ENCODE data around the gene USP24.
"Not testable (repeated sequence)": the region's sequence is repeated elsewhere in the genome, so short reads cannot be mapped to it uniquely, and the experiment has no call there.

USP24 gene

GRCh38 chr1:55043726-55044125 lies 171.4 kb downstream of the USP24 start:
- DNase-seq: no peak
- no peak for TF ChIP-seq POLR2A (IDR thresholded peaks at IDR 0.05; ENCODE audit: low read length)
- TF ChIP-seq GATA1 (IDR thresholded peaks at IDR 0.05; ENCODE audit: low read depth, low read length): no peak

GRCh38 chr1:55043011-55043410 lies 172.2 kb downstream of the USP24 start:
- DNase-seq: no peak
- no peak for TF ChIP-seq GATA1 (IDR thresholded peaks at IDR 0.05; ENCODE audit: low read depth, low read length)
- TF ChIP-seq POLR2A (IDR thresholded peaks at IDR 0.05; ENCODE audit: low read length): no peak

GRCh38 chr1:55041613-55042012 lies 173.6 kb downstream of the USP24 start:
- TF ChIP-seq GATA1 (IDR thresholded peaks at IDR 0.05; ENCODE audit: low read depth, low read length): no peak
- TF ChIP-seq POLR2A (IDR thresholded peaks at IDR 0.05; ENCODE audit: low read length): no peak
- no peak for DNase-seq

GRCh38 chr1:55040933-55041494 lies 174.2 kb downstream of the USP24 start:
- TF ChIP-seq POLR2A (IDR thresholded peaks at IDR 0.05; ENCODE audit: low read length) (no peak), GATA1 (IDR thresholded peaks at IDR 0.05; ENCODE audit: low read depth, low read length) (no peak)
- DNase-seq: peak in 1 of 2 experiments; percentile 12

GRCh38 chr1:55040083-55040932 lies 174.9 kb downstream of the USP24 start:
- no peak for DNase-seq
- TF ChIP-seq GATA1 (IDR thresholded peaks at IDR 0.05; ENCODE audit: low read depth, low read length): no peak
- no peak for TF ChIP-seq POLR2A (IDR thresholded peaks at IDR 0.05; ENCODE audit: low read length)

- TF ChIP-seq GATA1 (IDR thresholded peaks at IDR 0.05; ENCODE audit: low read depth, low read length) (no peak), POLR2A (IDR thresholded peaks at IDR 0.05; ENCODE audit: low read length) (peak; percentile 58)
- peak; percentile 38 to 56 for DNase-seq
Measured at GRCh38 chr1:55039342-55040082, 175.7 kb downstream of the USP24 start, which contains the start of gene PCSK9. Gene PCSK9 (plus strand): TSS chr1:55039548. CDS start chr1:55039838, 290 bp downstream.

GRCh38 chr1:55038974-55039341 lies 176.2 kb downstream of the USP24 start:
- TF ChIP-seq POLR2A (IDR thresholded peaks at IDR 0.05; ENCODE audit: low read length) (no peak), GATA1 (IDR thresholded peaks at IDR 0.05; ENCODE audit: low read depth, low read length) (no peak)
- DNase-seq: no peak

GRCh38 chr1:55038552-55038838 lies 176.7 kb downstream of the USP24 start:
- TF ChIP-seq GATA1 (IDR thresholded peaks at IDR 0.05; ENCODE audit: low read depth, low read length) (no peak), POLR2A (IDR thresholded peaks at IDR 0.05; ENCODE audit: low read length) (no peak)
- no peak for DNase-seq

- TF ChIP-seq POLR2A (IDR thresholded peaks at IDR 0.05; ENCODE audit: low read length) (no peak), GATA1 (IDR thresholded peaks at IDR 0.05; ENCODE audit: low read depth, low read length) (no peak)
- no peak for DNase-seq
Measured at GRCh38 chr1:55037733-55038551, 177.2 kb downstream of the USP24 start.

- no peak for DNase-seq
- TF ChIP-seq GATA1 (IDR thresholded peaks at IDR 0.05; ENCODE audit: low read depth, low read length): no peak
- TF ChIP-seq POLR2A (IDR thresholded peaks at IDR 0.05; ENCODE audit: low read length): no peak
Measured at GRCh38 chr1:55035904-55036303, 179.3 kb downstream of the USP24 start.

GRCh38 chr1:55034476-55035133 lies 180.6 kb downstream of the USP24 start:
- no peak for DNase-seq
- TF ChIP-seq POLR2A (IDR thresholded peaks at IDR 0.05; ENCODE audit: low read length) (no peak), GATA1 (IDR thresholded peaks at IDR 0.05; ENCODE audit: low read depth, low read length) (no peak)

- TF ChIP-seq POLR2A (IDR thresholded peaks at IDR 0.05; ENCODE audit: low read length) (no peak), GATA1 (IDR thresholded peaks at IDR 0.05; ENCODE audit: low read depth, low read length) (no peak)
- DNase-seq: no peak
Measured at GRCh38 chr1:55033265-55033614, 181.9 kb downstream of the USP24 start.

- not testable (repeated sequence) for DNase-seq
Measured at GRCh38 chr1:55031098-55031497, 184.1 kb downstream of the USP24 start.

- not testable (repeated sequence) for DNase-seq
Measured at GRCh38 chr1:55026682-55027081, 188.5 kb downstream of the USP24 start.

GRCh38 chr1:55024163-55024562 lies 191.0 kb downstream of the USP24 start:
- not testable (repeated sequence) for DNase-seq

Data from erythroblast (primary cell).